ENCODE data around the gene TGOLN2. TPM values are rescaled to one million over a fixed set of nuclear protein-coding genes. Genes with fewer than 3 reads are reported as not detected.

Gene TGOLN2
- total RNA-seq, 1 donor = 129 TPM

Small RNAs within 50 kb of the gene (small RNA-seq; reads per million reads assigned to genes)
- not detected for gene AC062037.1
- gene RF00019 = not detected
- gene RN7SL113P = not detected

Other genes with a start within 250 kb of the TGOLN2 start
- gene TCF7L1, start 194.6 kb downstream of the TGOLN2 start, total RNA-seq = 2.5 and 2.7 TPM in 2 replicates
- 41.6 and 62.5 TPM in 2 replicates for gene RETSAT, start 26.5 kb upstream of the TGOLN2 start, total RNA-seq
- 20.9 and 22.1 TPM in 2 replicates for gene ELMOD3, start 26.8 kb upstream of the TGOLN2 start, total RNA-seq
- gene CAPG, start 82.4 kb upstream of the TGOLN2 start, total RNA-seq = 97.2 and 140 TPM in 2 replicates
- under 0.01 TPM in 1 of 2 replicates, not detected in the other for gene SH2D6, start 90.7 kb upstream of the TGOLN2 start, total RNA-seq
- 124 and 142 TPM in 2 replicates for gene MAT2A, start 211.2 kb upstream of the TGOLN2 start, total RNA-seq
- gene GGCX, start 233.5 kb upstream of the TGOLN2 start, total RNA-seq = 40.9 and 52.5 TPM in 2 replicates
- 2.1 and 2.5 TPM in 2 replicates for gene VAMP8, start 249.6 kb upstream of the TGOLN2 start, total RNA-seq

All from osteoblast (primary cell).